Endodermal cell (in vitro differentiated cells): ENCODE measurements around the gene ABHD16A. TPM values are rescaled to one million over a fixed set of nuclear protein-coding genes. Genes with fewer than 3 reads are reported as not detected.
A peak's percentile ranks its signal among the peaks of the same experiment; 100 is the strongest.

Source experiments
- DNase-seq: peaks from one replicate; pipeline ENCODE4 v3.0.0-alpha.2; 2017
- H3K27ac ChIP-seq: 2 replicates; pipeline ENCODE4 v1.5.1; 2013; ENCODE audit warnings: mild to moderate bottlenecking, low read depth, low read length, moderate library complexity
- H3K27me3 ChIP-seq: 2 replicates; pipeline ENCODE4 v1.6.1; 2013; ENCODE audit warnings: mild to moderate bottlenecking, low read length, moderate library complexity; ENCODE audit not compliant: insufficient read depth, control insufficient read depth, poor library complexity, severe bottlenecking
- H3K36me3 ChIP-seq: 2 replicates; pipeline ENCODE4 v1.7.0; 2013; ENCODE audit warnings: mild to moderate bottlenecking, low read length, moderate library complexity; ENCODE audit not compliant: control insufficient read depth, insufficient read depth
- H3K4me1 ChIP-seq: one replicate; pipeline ENCODE4 v1.7.0; 2013; ENCODE audit warnings: low read length; ENCODE audit not compliant: control insufficient read depth, insufficient read depth
- H3K4me3 ChIP-seq: 2 replicates; pipeline ENCODE4 v1.5.1; 2013; ENCODE audit warnings: mild to moderate bottlenecking, low read length, moderate library complexity
- H3K9ac ChIP-seq: 2 replicates; pipeline ENCODE4 v1.6.1; 2013; ENCODE audit warnings: mild to moderate bottlenecking, low read length, moderate library complexity; ENCODE audit not compliant: poor library complexity, severe bottlenecking; ENCODE audit errors: extremely low read depth
- H3K9me3 ChIP-seq: 2 replicates; pipeline ENCODE4 v1.6.1; 2013; ENCODE audit warnings: mild to moderate bottlenecking, low read length, moderate library complexity; ENCODE audit not compliant: control insufficient read depth
- H3K27ac Mint-ChIP-seq: 2 replicates; pipeline ENCODE4 v1.8.0; 2020; ENCODE audit warnings: mixed read lengths
- H3K27me3 Mint-ChIP-seq: 2 replicates; pipeline ENCODE4 v1.8.0; 2021; ENCODE audit warnings: mild to moderate bottlenecking, mixed read lengths; ENCODE audit not compliant: insufficient read depth
- H3K36me3 Mint-ChIP-seq: 2 replicates; pipeline ENCODE4 v1.8.0; 2020; ENCODE audit warnings: low read depth, mixed read lengths
- H3K4me1 Mint-ChIP-seq: 2 replicates; pipeline ENCODE4 v1.8.0; 2020; ENCODE audit warnings: mixed read lengths
- H3K4me3 Mint-ChIP-seq: 2 replicates; pipeline ENCODE4 v1.8.0; 2020; ENCODE audit warnings: mild to moderate bottlenecking, moderate library complexity, mixed read lengths
- H3K9me3 Mint-ChIP-seq: 2 replicates; pipeline ENCODE4 v1.8.0; 2020; ENCODE audit warnings: mild to moderate bottlenecking, mixed read lengths
- CTCF ChIP-seq: fragments of 200-600 bp; sonication (generic); conservative IDR thresholded peaks from 2 replicates; pipeline ENCODE4 v1.5.0; 2021; ENCODE audit warnings: antibody characterized with exemption, mild to moderate bottlenecking
- WGBS, 2 experiments: methylation state at CpG; one replicate each; pipeline versions ENCODE4 v1.1.5 to v1.1.7; 2013; ENCODE audit warnings: missing lambda C conversion rate in 2 of 2, mixed read lengths in 1 of 2; ENCODE audit not compliant: insufficient coverage in 1 of 2, insufficient read length in 1 of 2; 5-methylcytosine and 5-hydroxymethylcytosine counted together
- total RNA-seq, 2 donors: library from RNA; stranded (reverse); fragmentation: NEBNext Ultra II Directional in 1 of 2; extraction: Animal tissue kit (Norgen Biotek cat#: 25700) in 1 of 2; gene quantifications; 2 replicates in 1 of 2; 3 replicates in 1 of 2; pipeline ENCODE4 v1.2.1, GENCODE V29; 2021

ABHD16A gene
- total RNA-seq, 2 donors from 2014 or later: 38.3 to 59.5 TPM

DNA sequence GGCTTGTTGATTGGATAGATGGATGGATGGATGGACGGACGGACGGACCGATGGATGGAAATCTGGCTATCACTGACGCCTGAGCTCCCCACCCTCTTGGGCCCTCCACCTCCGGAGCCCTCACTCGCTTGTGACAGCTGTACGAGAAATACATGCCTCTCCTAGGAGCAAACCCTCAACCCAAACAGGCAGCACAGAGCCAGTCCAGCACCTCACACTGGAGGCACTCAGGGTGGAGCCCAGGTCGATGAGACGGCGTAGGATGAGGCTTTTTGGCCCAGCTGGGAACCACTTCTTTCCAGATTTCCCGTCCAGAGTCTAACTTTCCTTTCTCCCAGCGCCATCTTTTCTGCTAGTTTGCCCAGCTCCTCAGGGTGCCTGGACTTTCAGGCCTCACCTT is 19.5 kb downstream of the ABHD16A start:
- H3K27ac ChIP-seq: no peak overlapping the region
- H3K4me1 ChIP-seq: peaks cover 7% of the 10 kb centered on the region
- H3K36me3 Mint-ChIP-seq: peaks cover 35% of the 10 kb centered on the region
- H3K36me3 ChIP-seq: peaks cover 35% of the 10 kb centered on the region
- H3K27ac Mint-ChIP-seq: peak overlapping the region; percentile 95
- no peaks in the 10 kb centered on the region for H3K9me3 ChIP-seq
- DNase-seq: no peak
- peak overlapping the region; percentile 57 for H3K4me3 ChIP-seq
- no peak for TF ChIP-seq CTCF
- WGBS, 2 experiments: 82 to 85% methylated on average over 5 to 13 of the region's 13 CpGs
- H3K27me3 Mint-ChIP-seq: peaks cover 17% of the 10 kb centered on the region
- H3K4me3 Mint-ChIP-seq: peak overlapping the region; percentile 67
- H3K9ac ChIP-seq: no peak overlapping the region
- H3K27me3 ChIP-seq: peaks cover 7% of the 10 kb centered on the region
- H3K4me1 Mint-ChIP-seq: peaks cover 22% of the 10 kb centered on the region
- no peaks in the 10 kb centered on the region for H3K9me3 Mint-ChIP-seq

DNA sequence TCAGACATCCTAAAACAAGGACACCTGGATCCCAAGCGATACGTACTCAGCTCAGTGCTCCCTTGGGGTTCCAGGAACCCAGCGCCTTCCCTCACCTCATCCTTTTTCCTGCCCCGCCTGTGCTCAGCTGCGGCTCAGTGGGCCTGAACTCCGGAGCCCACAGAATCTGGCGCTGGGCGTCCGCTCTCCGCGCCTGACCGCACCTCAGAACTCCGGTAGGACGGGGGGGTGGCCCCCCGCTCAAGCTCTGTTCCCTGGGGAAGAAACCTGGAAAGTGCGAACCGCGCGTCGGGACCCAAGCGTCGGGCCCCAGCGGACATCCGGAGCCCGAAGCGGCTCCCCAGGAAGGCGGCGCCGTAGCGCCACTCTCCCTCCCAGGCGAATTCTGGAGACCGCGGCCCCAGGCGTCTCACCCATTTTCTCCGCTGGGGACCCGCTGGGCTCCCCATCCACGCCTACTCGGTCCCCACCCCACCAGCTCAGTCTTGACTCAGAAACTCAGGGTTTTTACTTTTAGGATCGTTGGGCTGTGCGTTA is 21.9 kb downstream of the ABHD16A start:
- H3K4me1 Mint-ChIP-seq: peaks cover 16% of the 10 kb centered on the region
- 6 to 9% methylated on average over 6 to 40 of the region's 40 CpGs for WGBS, 2 experiments
- Histone ChIP-seq H3K27ac (no peak overlapping the region), H3K9ac (peak overlapping the region; percentile 44), H3K4me3 (peak overlapping the region; percentile 80), H3K27me3 (peaks cover 7% of the 10 kb centered on the region), H3K36me3 (peaks cover 11% of the 10 kb centered on the region), H3K9me3 (no peaks in the 10 kb centered on the region), H3K4me1 (no peaks in the 10 kb centered on the region)
- peak; percentile 12 for TF ChIP-seq CTCF
- peak overlapping the region; percentile 75 for H3K27ac Mint-ChIP-seq
- H3K9me3 Mint-ChIP-seq: no peaks in the 10 kb centered on the region
- H3K27me3 Mint-ChIP-seq: peaks cover 17% of the 10 kb centered on the region
- peak overlapping the region; percentile 67 for H3K4me3 Mint-ChIP-seq
- peaks cover 14% of the 10 kb centered on the region for H3K36me3 Mint-ChIP-seq
- peak; percentile 80 for DNase-seq

- Histone ChIP-seq H3K27ac (no peak within 1 kb of the TSS), H3K4me1 (no peaks in the 10 kb centered on the region), H3K27me3 (peaks cover 7% of the 10 kb centered on the region), H3K36me3 (peaks cover 5% of the 10 kb centered on the region), H3K4me3 (peak within 1 kb of the TSS; percentile 80), H3K9me3 (no peaks in the 10 kb centered on the region), H3K9ac (peak within 1 kb of the TSS; percentile 44)
- 17 to 19% methylated on average over 16 to 17 of the region's 17 CpGs for WGBS, 2 experiments
- DNase-seq: peak; percentile 89
- Mint-ChIP-seq H3K27ac (peak within 1 kb of the TSS; percentile 75), H3K27me3 (peaks cover 17% of the 10 kb centered on the region), H3K9me3 (no peaks in the 10 kb centered on the region), H3K36me3 (peaks cover 7% of the 10 kb centered on the region), H3K4me3 (peak within 1 kb of the TSS; percentile 67), H3K4me1 (peaks cover 16% of the 10 kb centered on the region)
- TF ChIP-seq CTCF: peak; percentile 81
Observed at GRCh38 chr6:31680226-31681134, 22.6 kb downstream of the ABHD16A start, which contains the start of gene LY6G5C. Gene LY6G5C, minus strand, starts transcription at chr6:31681067. Its CDS starts 694 bp downstream, at chr6:31680373.
